CD4-positive, alpha-beta memory T cell (primary cell): Measurements from ENCODE around the gene CCDC34. TPM values are rescaled to one million over a fixed set of nuclear protein-coding genes. Genes with fewer than 3 reads are reported as not detected.
"Not testable (repeated sequence)": the region's sequence is repeated elsewhere in the genome, so short reads cannot be mapped to it uniquely, and the experiment has no call there.

Experiments
- CTCF ChIA-PET: fragments of 350-600 bp; sonication (Branson Sonifier 250); formaldehyde crosslinking; loops from one replicate; lab custom pipeline; 2021; ENCODE audit warnings: inconsistent platforms; ENCODE audit not compliant: partially characterized antibody; lab: Charles Lee
- POLR2A ChIA-PET: fragments of 350-600 bp; sonication (Branson Sonifier 250); formaldehyde crosslinking; loops from one replicate; lab custom pipeline; 2021; ENCODE audit not compliant: partially characterized antibody; lab: Charles Lee
- DNase-seq, 5 donors: peaks; one replicate each; pipeline versions ENCODE4 v3.0.0 to v3.0.0-alpha.2; 2020 to 2022; ENCODE audit warnings: mixed read lengths in 1 of 5
- H3K27ac ChIP-seq: one replicate; pipeline ENCODE4 v1.7.0; 2013; ENCODE audit warnings: low read depth, low read length
- H3K27me3 ChIP-seq: 2 replicates; pipeline ENCODE4 v1.7.0; 2013; ENCODE audit warnings: mild to moderate bottlenecking, low read length, moderate library complexity; ENCODE audit not compliant: insufficient read depth
- H3K36me3 ChIP-seq: 2 replicates; pipeline ENCODE4 v1.7.0; 2013; ENCODE audit warnings: mild to moderate bottlenecking, low read length, moderate library complexity; ENCODE audit not compliant: insufficient read depth
- H3K4me1 ChIP-seq: 2 replicates; pipeline ENCODE4 v1.7.0; 2013; ENCODE audit warnings: mild to moderate bottlenecking, low read length, moderate library complexity; ENCODE audit not compliant: insufficient read depth
- H3K4me3 ChIP-seq, 2 donors: one replicate each; pipeline ENCODE4 v1.7.0; 2013; ENCODE audit warnings: low read length in 2 of 2, mild to moderate bottlenecking in 1 of 2
- H3K9me3 ChIP-seq, 2 donors: one replicate each; pipeline ENCODE4 v1.7.0; 2013; ENCODE audit warnings: low read length in 2 of 2, control low read depth in 1 of 2; ENCODE audit not compliant: control insufficient read depth in 1 of 2
- H3K27ac Mint-ChIP-seq, 7 donors: one replicate each; pipeline ENCODE4 v1.8.0; 2020 to 2021; ENCODE audit warnings: mixed read lengths in 7 of 7, mild to moderate bottlenecking in 6 of 7, inconsistent platforms in 3 of 7, moderate library complexity in 3 of 7
- H3K27me3 Mint-ChIP-seq, 2 donors: one replicate each; pipeline ENCODE4 v1.8.0; 2020 to 2021; ENCODE audit warnings: mixed read lengths in 2 of 2
- H3K36me3 Mint-ChIP-seq, 2 donors: one replicate each; pipeline ENCODE4 v1.8.0; 2020 to 2021; ENCODE audit warnings: mixed read lengths in 2 of 2, inconsistent platforms in 1 of 2, mild to moderate bottlenecking in 1 of 2
- H3K4me1 Mint-ChIP-seq, 4 donors: one replicate each; pipeline ENCODE4 v1.8.0; 2020 to 2021; ENCODE audit warnings: mixed read lengths in 4 of 4, mild to moderate bottlenecking in 1 of 4
- H3K4me3 Mint-ChIP-seq, 8 donors: one replicate each; pipeline ENCODE4 v1.8.0; 2020 to 2021; ENCODE audit warnings: mixed read lengths in 8 of 8, mild to moderate bottlenecking in 7 of 8, moderate library complexity in 6 of 8, inconsistent platforms in 3 of 8
- H3K9me3 Mint-ChIP-seq, 8 donors: one replicate each; pipeline ENCODE4 v1.8.0; 2020 to 2021; ENCODE audit warnings: mixed read lengths in 8 of 8, mild to moderate bottlenecking in 5 of 8, inconsistent platforms in 3 of 8, moderate library complexity in 1 of 8
- intact Hi-C: fragments of 100-400 bp; cut with micrococcal nuclease; formaldehyde crosslinking; loops from one replicate; pipeline ENCODE4 v1.15.1; 2023
- polyA plus RNA-seq, 2 donors: library from polyadenylated mRNA; unstranded; fragments of 300-500 nt; fragmentation: Illumina TruSeq; gene quantifications; one replicate each; pipeline ENCODE4 v1.2.3, GENCODE V29; 2021
- total RNA-seq, 2 experiments: library from RNA; stranded (reverse); gene quantifications; one replicate each; pipeline ENCODE4 v1.2.3, GENCODE V29; 2021

Gene CCDC34
- total and polyA plus RNA-seq, 4 experiments from 2014 or later: 0.94 to 3.7 (median 2.7) TPM

DNA sequence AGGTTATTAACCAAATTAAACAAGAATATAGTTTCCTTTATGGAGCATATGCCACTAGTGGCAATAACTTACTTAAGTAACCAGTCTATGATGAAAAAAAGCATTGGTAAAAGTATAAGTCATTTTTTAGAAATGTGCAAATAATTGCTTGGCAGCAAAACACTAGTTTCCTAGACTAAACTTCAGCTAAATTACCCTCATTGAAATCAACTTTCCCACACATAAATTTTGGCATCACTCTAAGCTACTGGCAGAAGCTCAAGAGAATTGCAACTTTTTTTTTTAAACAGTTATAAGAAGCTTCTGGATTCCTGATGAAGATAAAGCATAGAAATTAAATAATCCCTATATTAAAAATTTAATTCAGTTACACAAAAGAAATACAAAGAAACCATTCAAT lies 12.5 kb downstream of the CCDC34 start:
- no peak overlapping the region for H3K27ac Mint-ChIP-seq
- Histone ChIP-seq H3K4me1 (no peaks in the 10 kb centered on the region), H3K9me3 (no peaks in the 10 kb centered on the region), H3K27ac (no peak overlapping the region), H3K27me3 (no peaks in the 10 kb centered on the region), H3K36me3 (no peaks in the 10 kb centered on the region), H3K4me3 (no peak overlapping the region)
- H3K9me3 Mint-ChIP-seq: no peaks in the 10 kb centered on the region
- no peaks in the 10 kb centered on the region for H3K27me3 Mint-ChIP-seq
- intact Hi-C loops: no loop called here
- ChIA-PET CTCF (no interaction called here), POLR2A (no interaction called here)
- no peaks in the 10 kb centered on the region for H3K4me1 Mint-ChIP-seq
- DNase-seq: no peak
- H3K36me3 Mint-ChIP-seq: peaks cover 6 to 15% of the 10 kb centered on the region in 2 donors
- H3K4me3 Mint-ChIP-seq: no peak overlapping the region

DNA sequence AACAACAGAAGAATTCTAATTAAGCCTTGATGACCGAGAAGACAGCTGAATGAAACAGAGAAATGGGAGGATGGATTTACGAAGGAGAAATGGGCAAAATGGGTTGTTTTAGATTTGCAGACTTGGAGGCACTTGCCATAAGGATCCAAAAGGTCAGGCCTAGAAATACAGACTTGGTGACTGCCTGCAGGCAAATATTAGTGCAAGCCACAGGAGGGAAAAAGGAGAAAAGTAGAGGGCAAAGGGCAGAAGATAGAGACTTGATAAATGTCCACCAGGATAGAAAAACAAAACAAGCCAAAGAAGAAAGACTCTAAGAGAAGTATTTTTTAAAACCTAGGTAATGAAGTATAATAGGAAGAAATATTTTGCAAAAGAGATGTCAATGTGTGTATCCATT lies 13.1 kb downstream of the CCDC34 start:
- Histone ChIP-seq H3K36me3 (no peaks in the 10 kb centered on the region), H3K4me3 (no peak overlapping the region), H3K9me3 (no peaks in the 10 kb centered on the region), H3K4me1 (no peaks in the 10 kb centered on the region), H3K27me3 (no peaks in the 10 kb centered on the region), H3K27ac (no peak overlapping the region)
- DNase-seq: no peak
- H3K27ac Mint-ChIP-seq: no peak overlapping the region
- H3K36me3 Mint-ChIP-seq: peaks cover 6 to 15% of the 10 kb centered on the region in 2 donors
- intact Hi-C loops: no loop called here
- H3K4me1 Mint-ChIP-seq: no peaks in the 10 kb centered on the region
- H3K4me3 Mint-ChIP-seq: no peak overlapping the region
- no peaks in the 10 kb centered on the region for H3K9me3 Mint-ChIP-seq
- POLR2A ChIA-PET: no interaction called here
- CTCF ChIA-PET: no interaction called here
- H3K27me3 Mint-ChIP-seq: no peaks in the 10 kb centered on the region

DNA sequence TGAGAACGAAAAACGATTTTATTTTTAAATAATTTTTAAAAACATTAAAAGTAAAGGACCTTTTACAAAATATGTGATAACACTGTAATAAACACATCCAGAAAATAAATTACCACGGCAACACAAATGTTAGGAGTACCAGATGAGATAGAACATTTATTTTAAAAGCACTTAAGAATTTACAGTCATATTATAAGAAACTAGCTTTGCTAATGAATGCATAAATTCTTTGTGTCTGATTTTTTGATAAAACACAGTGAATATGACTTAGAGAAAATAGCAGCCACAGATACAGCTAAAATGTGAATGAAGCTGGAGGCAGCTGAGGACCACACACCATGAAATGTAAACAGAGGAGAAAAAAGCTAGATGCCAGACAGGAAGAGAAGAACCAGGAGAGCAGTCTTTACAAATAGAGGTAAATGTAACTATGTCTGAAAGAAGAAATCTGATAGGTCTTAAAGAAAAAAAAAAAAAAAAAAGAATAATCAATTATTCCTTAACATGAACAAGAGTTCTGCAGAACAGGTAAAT lies 14.6 kb downstream of the CCDC34 start:
- H3K4me1 ChIP-seq: no peaks in the 10 kb centered on the region
- ChIA-PET CTCF (no interaction called here), POLR2A (no interaction called here)
- Mint-ChIP-seq H3K4me1 (no peaks in the 10 kb centered on the region), H3K27ac (no peak overlapping the region), H3K4me3 (no peak overlapping the region), H3K9me3 (no peaks in the 10 kb centered on the region), H3K27me3 (no peaks in the 10 kb centered on the region), H3K36me3 (peaks cover 6 to 15% of the 10 kb centered on the region in 2 donors)
- no peak overlapping the region for H3K27ac ChIP-seq
- intact Hi-C loops: no loop called here
- DNase-seq: no peak
- H3K27me3 ChIP-seq: no peaks in the 10 kb centered on the region
- H3K36me3 ChIP-seq: no peaks in the 10 kb centered on the region
- H3K4me3 ChIP-seq: no peak overlapping the region
- no peaks in the 10 kb centered on the region for H3K9me3 ChIP-seq

DNA sequence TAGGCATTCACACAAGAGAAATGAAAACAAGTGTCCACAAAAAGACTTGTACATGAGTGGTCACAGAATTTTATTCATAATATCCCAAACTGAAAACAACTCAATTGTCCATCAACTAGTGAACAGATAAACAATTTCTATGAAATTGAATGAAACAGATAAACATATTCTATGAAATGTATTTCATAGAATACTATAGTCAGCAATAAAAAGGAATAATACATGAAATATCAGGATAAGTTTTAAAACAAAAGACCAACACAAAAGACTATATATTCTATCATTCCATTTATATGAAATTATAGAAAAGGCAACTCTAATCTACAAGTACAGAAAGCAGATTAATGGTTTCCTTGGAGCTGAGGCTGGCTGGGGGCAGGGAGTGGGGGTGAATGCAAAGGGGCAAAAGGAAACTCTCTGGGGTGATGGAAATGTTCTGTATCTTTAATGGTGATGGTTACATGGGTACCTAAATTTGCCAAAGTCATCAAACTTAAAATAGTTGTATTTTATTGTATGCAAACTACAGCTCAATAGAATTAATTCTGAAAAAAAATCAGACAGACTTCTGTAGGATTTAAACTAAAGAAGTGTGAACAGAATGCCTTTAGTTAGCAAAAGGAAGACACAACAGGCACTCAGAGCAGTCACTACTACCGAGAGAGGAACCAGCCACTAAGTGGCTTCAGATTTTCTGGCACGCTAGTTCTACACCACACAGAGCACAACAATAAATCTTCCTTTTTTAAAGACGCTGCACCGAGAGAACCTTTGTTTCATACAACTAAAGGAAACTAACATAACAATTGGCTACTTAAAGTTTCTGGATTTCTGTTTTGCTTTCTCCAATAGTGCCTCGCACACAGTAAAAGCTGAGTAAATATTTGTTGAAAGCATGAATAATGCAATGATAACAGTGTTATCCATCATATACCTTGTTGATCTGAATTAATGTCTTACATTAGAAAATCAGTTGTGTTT lies 15.4 kb downstream of the CCDC34 start:
- Histone ChIP-seq H3K4me1 (no peaks in the 10 kb centered on the region), H3K9me3 (no peaks in the 10 kb centered on the region), H3K36me3 (no peaks in the 10 kb centered on the region), H3K27ac (no peak overlapping the region), H3K27me3 (no peaks in the 10 kb centered on the region), H3K4me3 (no peak overlapping the region)
- CTCF ChIA-PET: no interaction called here
- Mint-ChIP-seq H3K4me1 (no peaks in the 10 kb centered on the region), H3K36me3 (peaks cover 6 to 16% of the 10 kb centered on the region in 2 donors), H3K27me3 (no peaks in the 10 kb centered on the region), H3K27ac (no peak overlapping the region), H3K9me3 (no peaks in the 10 kb centered on the region), H3K4me3 (no peak overlapping the region)
- DNase-seq: no peak
- intact Hi-C loops: no loop called here
- POLR2A ChIA-PET: no interaction called here

DNA sequence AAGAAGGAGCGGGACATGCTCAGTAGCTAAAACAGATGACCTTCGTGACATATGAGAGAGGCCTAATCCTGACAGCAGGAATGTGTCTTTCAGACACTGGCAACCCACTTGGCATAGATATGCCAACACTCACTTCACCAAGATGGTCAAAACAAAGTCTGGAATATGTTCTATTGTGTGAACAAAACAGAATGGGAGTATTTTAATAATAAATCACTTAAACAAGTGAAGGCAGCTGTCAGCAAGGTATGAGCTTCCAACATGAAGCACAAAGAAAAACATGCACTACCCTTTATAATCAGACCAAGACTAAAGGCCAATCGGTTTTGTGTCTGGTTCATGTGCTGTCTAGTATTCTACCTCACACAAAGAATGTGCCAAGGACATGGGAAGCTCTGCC lies 23.1 kb downstream of the CCDC34 start:
- H3K36me3 ChIP-seq: no peaks in the 10 kb centered on the region
- no peaks in the 10 kb centered on the region for H3K4me1 ChIP-seq
- no peaks in the 10 kb centered on the region for H3K27me3 Mint-ChIP-seq
- H3K36me3 Mint-ChIP-seq: peaks cover 4 to 21% of the 10 kb centered on the region in 2 donors
- H3K27ac ChIP-seq: no peak overlapping the region
- H3K27ac Mint-ChIP-seq: no peak overlapping the region
- H3K27me3 ChIP-seq: no peaks in the 10 kb centered on the region
- ChIA-PET CTCF (no interaction called here), POLR2A (no interaction called here)
- H3K4me1 Mint-ChIP-seq: no peaks in the 10 kb centered on the region
- intact Hi-C loops: no loop called here
- H3K9me3 ChIP-seq: no peaks in the 10 kb centered on the region
- H3K4me3 ChIP-seq: no peak overlapping the region
- no peak for DNase-seq
- no peaks in the 10 kb centered on the region for H3K9me3 Mint-ChIP-seq
- no peak overlapping the region for H3K4me3 Mint-ChIP-seq

DNA sequence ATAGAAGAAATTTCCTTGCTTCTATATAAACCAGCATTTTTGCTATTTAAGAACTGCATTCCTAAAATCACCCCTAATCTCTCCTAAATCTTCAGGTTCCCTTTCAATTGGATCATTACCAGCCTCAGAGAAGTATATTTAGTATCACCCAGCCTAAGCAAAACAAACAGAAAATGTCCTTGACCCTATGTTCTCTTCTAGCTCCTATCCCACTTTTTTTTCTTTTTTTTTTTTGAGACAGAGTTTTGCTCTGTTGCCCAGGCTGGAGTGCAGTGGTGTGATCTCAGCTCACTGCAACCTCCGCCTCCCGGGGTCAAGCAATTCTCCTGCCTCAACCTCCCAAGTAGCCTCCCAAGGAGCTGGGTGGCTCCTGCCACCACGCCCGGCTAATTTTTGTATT lies 28.3 kb downstream of the CCDC34 start:
- H3K27me3 ChIP-seq, H3K4me3 ChIP-seq, H3K36me3 ChIP-seq, H3K27me3 Mint-ChIP-seq, H3K27ac ChIP-seq, DNase-seq, CTCF ChIA-PET, POLR2A ChIA-PET, H3K4me3 Mint-ChIP-seq, intact Hi-C loops, H3K4me1 Mint-ChIP-seq, H3K4me1 ChIP-seq, H3K27ac Mint-ChIP-seq, H3K9me3 Mint-ChIP-seq, H3K9me3 ChIP-seq: not testable (repeated sequence)
- H3K36me3 Mint-ChIP-seq: peaks cover 4 to 24% of the 10 kb centered on the region in 2 donors

DNA sequence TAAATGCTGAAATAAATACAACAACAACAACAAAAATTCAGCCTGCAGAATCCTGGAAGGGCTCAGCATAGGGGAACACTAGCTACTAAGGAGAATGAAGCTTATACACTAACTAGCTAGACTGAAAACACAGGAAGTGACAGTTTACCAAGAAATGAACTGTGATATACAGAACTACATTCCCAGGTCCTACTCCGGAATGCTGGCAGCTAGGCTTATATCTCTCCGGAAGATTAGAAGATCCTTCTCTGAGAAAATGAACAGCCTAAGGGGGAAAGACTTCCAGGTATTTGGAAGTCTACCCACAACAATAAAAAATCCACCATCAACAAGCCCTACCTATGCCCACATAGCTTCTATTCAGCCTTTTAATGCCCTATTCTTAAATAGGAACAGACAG lies 31.0 kb downstream of the CCDC34 start:
- Mint-ChIP-seq H3K27ac (no peak overlapping the region), H3K4me3 (no peak overlapping the region), H3K9me3 (no peaks in the 10 kb centered on the region), H3K36me3 (peaks cover 1 to 17% of the 10 kb centered on the region in 2 donors), H3K4me1 (no peaks in the 10 kb centered on the region), H3K27me3 (no peaks in the 10 kb centered on the region)
- ChIA-PET CTCF (no interaction called here), POLR2A (no interaction called here)
- H3K9me3 ChIP-seq: no peaks in the 10 kb centered on the region
- no peaks in the 10 kb centered on the region for H3K36me3 ChIP-seq
- no peaks in the 10 kb centered on the region for H3K4me1 ChIP-seq
- H3K27ac ChIP-seq: no peak overlapping the region
- intact Hi-C loops: no loop called here
- no peak overlapping the region for H3K4me3 ChIP-seq
- H3K27me3 ChIP-seq: no peaks in the 10 kb centered on the region
- no peak for DNase-seq
